CD14-positive monocyte (primary cell): ENCODE results near the gene RNF13. TPM values are rescaled to one million over a fixed set of nuclear protein-coding genes. Genes with fewer than 3 reads are reported as not detected.

ENCODE experiments used
- DNase-seq, 3 donors: peaks; one replicate each; pipeline ENCODE4 v3.0.0-alpha.2; 2011 to 2022
- H2AFZ ChIP-seq: 2 replicates; pipeline ENCODE4 v1.6.0; 2012; ENCODE audit warnings: mild to moderate bottlenecking, low read depth, low read length, inconsistent platforms; ENCODE audit not compliant: insufficient read depth, poor library complexity, severe bottlenecking
- H3K27ac ChIP-seq, 2 donors: 1 replicate in 1 of 2; 2 replicates in 1 of 2; pipeline ENCODE4 v1.5.1; 2012 to 2013; ENCODE audit warnings: low read length in 2 of 2, control low read depth in 1 of 2, inconsistent platforms in 1 of 2, low read depth in 1 of 2, mild to moderate bottlenecking in 1 of 2
- H3K27me3 ChIP-seq, 2 donors: one replicate each; pipeline versions ENCODE4 v1.6.0 to v1.6.1; 2011 to 2013; ENCODE audit warnings: low read length in 2 of 2; ENCODE audit not compliant: control insufficient read depth in 2 of 2, insufficient read depth in 2 of 2
- H3K36me3 ChIP-seq, 2 donors: replicated peaks in 1 of 2; 1 replicate in 1 of 2; 2 replicates in 1 of 2; pipeline versions ENCODE4 v1.5.1 to v1.6.1; 2012 to 2013; ENCODE audit warnings: low read length in 2 of 2, control low read depth in 1 of 2, inconsistent platforms in 1 of 2, mild to moderate bottlenecking in 1 of 2; ENCODE audit not compliant: insufficient read depth in 2 of 2, control insufficient read depth in 1 of 2
- H3K4me1 ChIP-seq, 2 donors: 1 replicate in 1 of 2; 2 replicates in 1 of 2; pipeline versions ENCODE4 v1.5.1 to v1.6.1; 2012 to 2013; ENCODE audit warnings: low read length in 2 of 2, control low read depth in 1 of 2, inconsistent platforms in 1 of 2, mild to moderate bottlenecking in 1 of 2, moderate library complexity in 1 of 2; ENCODE audit not compliant: insufficient read depth in 2 of 2, control insufficient read depth in 1 of 2
- H3K4me2 ChIP-seq: replicated peaks from 2 replicates; pipeline ENCODE3; 2012; ENCODE audit warnings: low read length, moderate library complexity, mild to moderate bottlenecking; ENCODE audit not compliant: poor library complexity, severe bottlenecking; ENCODE audit errors: extremely low read depth
- H3K4me3 ChIP-seq, 3 experiments: fragments of 200-600 bp in 1 of 3; sonication (generic) in 1 of 3; replicated peaks in 1 of 3; 1 replicate in 2 of 3; 2 replicates in 1 of 3; pipeline ENCODE4 v1.5.1; 2011 to 2013; ENCODE audit warnings: low read length in 3 of 3, mild to moderate bottlenecking in 3 of 3, control low read depth in 2 of 3, low read depth in 2 of 3, inconsistent platforms in 1 of 3, moderate library complexity in 1 of 3
- H3K79me2 ChIP-seq: 2 replicates; pipeline ENCODE4 v1.6.0; 2012; ENCODE audit warnings: mild to moderate bottlenecking, control low read depth, inconsistent platforms, low read length, moderate library complexity; ENCODE audit not compliant: insufficient read depth
- H3K9ac ChIP-seq: 2 replicates; pipeline ENCODE4 v1.6.0; 2017; ENCODE audit warnings: low read length, mild to moderate bottlenecking; ENCODE audit not compliant: insufficient read depth, poor library complexity, severe bottlenecking
- H3K9me3 ChIP-seq, 2 donors: replicated peaks in 1 of 2; 1 replicate in 1 of 2; 2 replicates in 1 of 2; pipeline versions ENCODE4 v1.5.1 to v1.6.1; 2012 to 2013; ENCODE audit warnings: low read length in 2 of 2, control low read depth in 1 of 2; ENCODE audit not compliant: control insufficient read depth in 1 of 2, insufficient read depth in 1 of 2
- H4K20me1 ChIP-seq: 2 replicates; pipeline ENCODE4 v1.6.0; 2012; ENCODE audit warnings: mild to moderate bottlenecking, low read length, control low read depth, moderate library complexity; ENCODE audit not compliant: insufficient read depth
- H3K27ac Mint-ChIP-seq, 7 donors: one replicate each; pipeline ENCODE4 v1.8.0; 2020; ENCODE audit warnings: mild to moderate bottlenecking in 7 of 7, mixed read lengths in 7 of 7, moderate library complexity in 6 of 7, inconsistent platforms in 2 of 7
- H3K27me3 Mint-ChIP-seq, 3 donors: one replicate each; pipeline ENCODE4 v1.8.0; 2021 to 2022; ENCODE audit warnings: low read depth in 3 of 3, mild to moderate bottlenecking in 3 of 3, mixed read lengths in 3 of 3, moderate library complexity in 3 of 3, inconsistent platforms in 1 of 3
- H3K36me3 Mint-ChIP-seq, 2 donors: one replicate each; pipeline ENCODE4 v1.8.0; 2020; ENCODE audit warnings: mixed read lengths in 2 of 2, inconsistent platforms in 1 of 2, mild to moderate bottlenecking in 1 of 2
- H3K4me1 Mint-ChIP-seq: one replicate; pipeline ENCODE4 v1.8.0; 2020; ENCODE audit warnings: mild to moderate bottlenecking, mixed read lengths
- H3K4me3 Mint-ChIP-seq, 2 donors: one replicate each; pipeline ENCODE4 v1.8.0; 2020; ENCODE audit warnings: mild to moderate bottlenecking in 2 of 2, mixed read lengths in 2 of 2, moderate library complexity in 1 of 2
- H3K9me3 Mint-ChIP-seq, 7 donors: one replicate each; pipeline ENCODE4 v1.8.0; 2020 to 2022; ENCODE audit warnings: mixed read lengths in 7 of 7, mild to moderate bottlenecking in 6 of 7, moderate library complexity in 6 of 7, inconsistent platforms in 2 of 7
- WGBS: methylation state at CpG from one replicate; pipeline ENCODE4 v1.1.5; 2013; ENCODE audit warnings: missing lambda C conversion rate; ENCODE audit not compliant: insufficient coverage; 5-methylcytosine and 5-hydroxymethylcytosine counted together
- intact Hi-C, 2 donors: fragments of 100-400 bp; cut with micrococcal nuclease; formaldehyde crosslinking; loops; one replicate each; pipeline versions ENCODE4 v1.15.0 to v1.15.1; 2023
- polyA plus RNA-seq, 3 donors: library from polyadenylated mRNA; depleted of rRNA in 1 of 3; unstranded in 2 of 3; stranded (reverse) in 1 of 3; fragments of 300-500 nt in 2 of 3; fragments of >200 nt in 1 of 3; fragmentation: Illumina TruSeq in 2 of 3; gene quantifications; 1 replicate in 2 of 3; 2 replicates in 1 of 3; pipeline ENCODE4 v1.2.3, GENCODE V29; 2012 to 2021
- TF ChIP-seq, protein P1 (sequence below): fragments of 200-600 bp; IDR thresholded peaks from one replicate; pipeline ENCODE4 v1.8.0; 2022; ENCODE audit warnings: antibody characterized with exemption, mild to moderate bottlenecking

Gene RNF13
- polyA plus RNA-seq, 3 donors = 95.4 to 481 (median 462) TPM

DNA sequence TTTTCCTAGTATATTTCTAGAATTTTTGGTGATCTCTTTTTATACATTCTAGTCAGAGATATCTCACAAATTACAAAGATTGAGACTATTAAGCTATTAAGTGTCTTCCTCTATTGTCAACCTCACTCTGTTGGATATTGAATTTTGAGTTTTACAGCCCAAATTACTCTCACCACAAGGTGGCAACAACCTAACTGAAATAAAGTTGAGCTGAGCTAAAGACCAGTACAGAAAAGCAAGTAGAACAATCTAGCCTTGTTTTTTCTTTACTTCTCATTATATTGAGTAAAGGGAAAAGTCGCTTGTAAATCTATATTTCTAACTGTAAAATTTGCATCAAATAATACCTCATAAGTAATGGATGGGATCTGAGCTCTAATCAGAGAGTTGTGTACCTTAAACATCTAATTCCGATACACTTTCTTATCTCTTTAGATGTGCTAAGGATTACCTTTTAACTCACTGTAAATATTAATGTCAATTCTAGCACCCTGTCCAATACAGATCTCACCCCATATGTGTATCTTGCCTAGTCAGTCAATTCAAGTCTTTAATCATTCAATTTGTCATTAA is 47.2 kb upstream of the RNF13 start:
- DNase-seq = peak; percentile 17 to 48 (median 33)
- Mint-ChIP-seq H3K4me3 (no peak overlapping the region), H3K27ac (no peak overlapping the region), H3K9me3 (no peaks in the 10 kb centered on the region), H3K4me1 (no peaks in the 10 kb centered on the region), H3K27me3 (peaks cover 1 to 9% (median 9%) of the 10 kb centered on the region in 3 donors), H3K36me3 (no peaks in the 10 kb centered on the region)
- no peak overlapping the region for H3K9ac ChIP-seq
- H3K79me2 ChIP-seq = no peaks in the 10 kb centered on the region
- H3K4me2 ChIP-seq = no peak overlapping the region
- H4K20me1 ChIP-seq = no peaks in the 10 kb centered on the region
- no peaks in the 10 kb centered on the region for H3K4me1 ChIP-seq
- WGBS = no CpG with 5 or more reads among the region's 2 CpGs
- TF ChIP-seq, protein P1, sequence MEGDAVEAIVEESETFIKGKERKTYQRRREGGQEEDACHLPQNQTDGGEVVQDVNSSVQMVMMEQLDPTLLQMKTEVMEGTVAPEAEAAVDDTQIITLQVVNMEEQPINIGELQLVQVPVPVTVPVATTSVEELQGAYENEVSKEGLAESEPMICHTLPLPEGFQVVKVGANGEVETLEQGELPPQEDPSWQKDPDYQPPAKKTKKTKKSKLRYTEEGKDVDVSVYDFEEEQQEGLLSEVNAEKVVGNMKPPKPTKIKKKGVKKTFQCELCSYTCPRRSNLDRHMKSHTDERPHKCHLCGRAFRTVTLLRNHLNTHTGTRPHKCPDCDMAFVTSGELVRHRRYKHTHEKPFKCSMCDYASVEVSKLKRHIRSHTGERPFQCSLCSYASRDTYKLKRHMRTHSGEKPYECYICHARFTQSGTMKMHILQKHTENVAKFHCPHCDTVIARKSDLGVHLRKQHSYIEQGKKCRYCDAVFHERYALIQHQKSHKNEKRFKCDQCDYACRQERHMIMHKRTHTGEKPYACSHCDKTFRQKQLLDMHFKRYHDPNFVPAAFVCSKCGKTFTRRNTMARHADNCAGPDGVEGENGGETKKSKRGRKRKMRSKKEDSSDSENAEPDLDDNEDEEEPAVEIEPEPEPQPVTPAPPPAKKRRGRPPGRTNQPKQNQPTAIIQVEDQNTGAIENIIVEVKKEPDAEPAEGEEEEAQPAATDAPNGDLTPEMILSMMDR = peak; percentile 73
- peaks cover 9 to 17% of the 10 kb centered on the region in 2 donors for H3K27me3 ChIP-seq
- no peak overlapping the region for H3K27ac ChIP-seq
- no peaks in the 10 kb centered on the region for H3K36me3 ChIP-seq
- no peak overlapping the region for H3K4me3 ChIP-seq
- no peak overlapping the region for H2AFZ ChIP-seq
- intact Hi-C loops = no loop called here
- no peaks in the 10 kb centered on the region for H3K9me3 ChIP-seq

DNA sequence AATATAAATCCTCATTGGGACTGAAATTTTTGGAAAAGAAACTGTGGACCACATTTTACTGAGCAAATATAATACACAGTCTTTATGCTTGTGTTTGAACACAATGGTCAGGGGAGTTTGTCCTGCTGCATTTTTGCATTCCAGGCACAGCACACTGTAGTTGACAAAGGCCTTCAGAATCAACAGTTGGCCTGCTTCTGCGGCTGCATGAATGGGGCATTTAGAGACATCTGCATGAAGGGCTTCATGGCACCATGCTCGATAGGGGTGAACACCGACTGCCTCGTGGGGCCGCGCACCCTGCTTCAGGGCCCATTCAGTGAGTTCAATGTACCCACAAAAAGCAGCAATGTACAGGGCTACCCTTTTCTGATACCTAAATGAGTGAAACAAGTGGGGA is 45.3 kb upstream of the RNF13 start:
- H3K9me3 Mint-ChIP-seq = no peaks in the 10 kb centered on the region

More for the DNA sequence above, 45.3 kb upstream of the RNF13 start:
- Mint-ChIP-seq H3K27me3 (peaks cover 1 to 9% (median 7%) of the 10 kb centered on the region in 3 donors), H3K27ac (no peak overlapping the region), H3K36me3 (no peaks in the 10 kb centered on the region), H3K4me1 (no peaks in the 10 kb centered on the region), H3K4me3 (no peak overlapping the region)
- Histone ChIP-seq H3K27me3 (peaks cover 6 to 14% of the 10 kb centered on the region in 2 donors), H3K79me2 (no peaks in the 10 kb centered on the region), H2AFZ (no peak overlapping the region), H3K4me2 (no peak overlapping the region), H3K4me3 (no peak overlapping the region), H3K27ac (no peak overlapping the region), H3K9ac (no peak overlapping the region), H4K20me1 (no peaks in the 10 kb centered on the region), H3K9me3 (no peaks in the 10 kb centered on the region), H3K36me3 (no peaks in the 10 kb centered on the region), H3K4me1 (no peaks in the 10 kb centered on the region)
- intact Hi-C loops = no loop called here
- WGBS = 100% methylated on average over 3 of the region's 6 CpGs
- DNase-seq = no peak
- TF ChIP-seq, protein P1 = no peak
